Measurements from ENCODE around the gene LHX8. TPM values are rescaled to one million over a fixed set of nuclear protein-coding genes. Genes with fewer than 3 reads are reported as not detected.

LHX8 gene
- total RNA-seq, 1 donor from 2014 or later: 0.52 TPM

DNA sequence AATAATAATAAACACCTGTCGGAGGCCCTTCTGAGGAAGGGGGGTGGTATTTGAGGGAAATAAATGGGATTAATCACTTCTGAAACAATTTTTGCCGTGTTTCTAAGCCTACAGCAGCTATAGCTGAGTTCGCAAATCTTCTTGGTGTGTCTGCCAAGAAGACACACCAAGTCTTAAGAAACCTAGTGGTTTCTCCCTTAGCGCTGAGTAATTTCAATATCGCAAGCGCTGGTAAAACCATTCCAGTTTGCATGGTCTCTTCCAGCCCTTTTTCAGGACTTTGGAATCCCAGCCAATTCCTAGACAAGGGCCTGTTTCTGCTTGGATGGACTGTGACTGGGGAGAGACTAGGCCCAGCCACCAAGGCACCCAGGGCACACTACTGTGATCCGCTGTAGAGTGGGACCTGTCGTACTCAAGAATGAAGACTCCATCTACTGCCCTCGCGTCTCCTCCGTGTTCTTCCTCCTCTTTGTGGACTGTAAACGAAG lies 7.5 kb upstream of the LHX8 start:
- Histone ChIP-seq H3K9me3 (ENCODE audit: insufficient read depth, low read depth, low read length) (peaks cover 8% of the 10 kb centered on the region), H3K79me2 (ENCODE audit: insufficient read depth, low read length) (no peaks in the 10 kb centered on the region), H3K9ac (ENCODE audit: low read length) (no peak overlapping the region), H4K20me1 (ENCODE audit: insufficient read depth, low read length) (no peaks in the 10 kb centered on the region), H3K4me2 (ENCODE audit: low read length) (no peak overlapping the region), H3K27me3 (ENCODE audit: insufficient read depth, low read length) (peaks cover 73% of the 10 kb centered on the region), H3K36me3 (ENCODE audit: insufficient read depth, low read length) (no peaks in the 10 kb centered on the region), H3K4me3 (ENCODE audit: insufficient read depth, low read depth, low read length) (no peak overlapping the region), H3K4me1 (ENCODE audit: insufficient read depth, low read length) (no peaks in the 10 kb centered on the region), H3K27ac (ENCODE audit: low read depth, low read length) (no peak overlapping the region), H2AFZ (ENCODE audit: low read depth, low read length) (no peak overlapping the region)
- DNase-seq (ENCODE audit: low read depth) (no peak), FAIRE-seq (no peak)
- no peak overlapping the region for H3K27ac Mint-ChIP-seq (ENCODE audit: unreplicated experiment)
- peaks cover 51% of the 10 kb centered on the region for H3K27me3 Mint-ChIP-seq (ENCODE audit: low read depth, unreplicated experiment)
- H3K9me3 Mint-ChIP-seq (ENCODE audit: unreplicated experiment): peaks cover 7% of the 10 kb centered on the region
- peaks cover 3% of the 10 kb centered on the region for H3K4me1 Mint-ChIP-seq (ENCODE audit: low read depth, unreplicated experiment)
- no peak for TF ChIP-seq EZH2 (IDR thresholded peaks at IDR 0.05; ENCODE audit: insufficient read depth, low read length)
- TF ChIP-seq, protein P1, sequence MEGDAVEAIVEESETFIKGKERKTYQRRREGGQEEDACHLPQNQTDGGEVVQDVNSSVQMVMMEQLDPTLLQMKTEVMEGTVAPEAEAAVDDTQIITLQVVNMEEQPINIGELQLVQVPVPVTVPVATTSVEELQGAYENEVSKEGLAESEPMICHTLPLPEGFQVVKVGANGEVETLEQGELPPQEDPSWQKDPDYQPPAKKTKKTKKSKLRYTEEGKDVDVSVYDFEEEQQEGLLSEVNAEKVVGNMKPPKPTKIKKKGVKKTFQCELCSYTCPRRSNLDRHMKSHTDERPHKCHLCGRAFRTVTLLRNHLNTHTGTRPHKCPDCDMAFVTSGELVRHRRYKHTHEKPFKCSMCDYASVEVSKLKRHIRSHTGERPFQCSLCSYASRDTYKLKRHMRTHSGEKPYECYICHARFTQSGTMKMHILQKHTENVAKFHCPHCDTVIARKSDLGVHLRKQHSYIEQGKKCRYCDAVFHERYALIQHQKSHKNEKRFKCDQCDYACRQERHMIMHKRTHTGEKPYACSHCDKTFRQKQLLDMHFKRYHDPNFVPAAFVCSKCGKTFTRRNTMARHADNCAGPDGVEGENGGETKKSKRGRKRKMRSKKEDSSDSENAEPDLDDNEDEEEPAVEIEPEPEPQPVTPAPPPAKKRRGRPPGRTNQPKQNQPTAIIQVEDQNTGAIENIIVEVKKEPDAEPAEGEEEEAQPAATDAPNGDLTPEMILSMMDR (IDR thresholded peaks at IDR 0.05; ENCODE audit: insufficient read depth, low read depth, low read length): no peak
- H3K36me3 Mint-ChIP-seq (ENCODE audit: low read depth, unreplicated experiment): no peaks in the 10 kb centered on the region
- H3K4me3 Mint-ChIP-seq (ENCODE audit: unreplicated experiment): no peak overlapping the region

DNA sequence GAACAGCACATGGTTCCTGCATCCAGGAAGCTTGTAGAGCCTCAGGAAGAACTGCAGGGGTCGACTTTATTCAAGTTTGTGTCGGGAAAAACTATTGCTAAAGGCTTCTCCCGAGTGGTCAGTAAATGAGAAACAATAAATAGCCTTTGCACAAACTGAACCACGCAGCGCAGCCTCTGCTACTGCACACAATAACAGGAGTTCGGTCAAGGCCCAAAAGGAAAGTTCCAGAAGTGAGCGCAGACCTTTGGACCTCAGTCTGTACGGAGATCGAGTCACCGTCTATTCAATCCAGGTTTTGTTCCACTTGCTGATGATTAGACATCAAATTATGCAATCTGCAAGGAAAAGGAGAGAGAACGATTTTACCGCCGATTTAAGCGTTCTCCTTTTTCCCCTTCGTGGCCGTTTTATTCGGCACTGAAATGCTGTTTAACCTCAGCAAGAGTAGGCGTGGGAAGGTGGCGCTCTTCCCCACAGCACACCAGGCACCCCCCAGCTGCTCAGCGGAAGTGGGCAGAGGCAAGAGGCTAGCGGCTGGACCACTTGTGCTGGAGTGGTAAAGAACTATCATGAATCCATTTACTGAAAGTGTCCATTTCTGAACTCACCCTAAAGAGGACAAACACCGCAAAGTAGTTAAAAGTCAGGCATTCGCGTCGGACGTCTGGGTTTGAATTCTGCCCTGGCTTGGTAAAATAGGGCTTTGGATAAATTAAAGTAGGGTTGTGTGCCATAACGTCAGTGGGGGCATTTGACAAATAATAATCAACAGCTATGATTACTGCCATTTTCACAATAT lies 6.1 kb upstream of the LHX8 start:
- Histone ChIP-seq H3K9ac (ENCODE audit: low read length) (no peak overlapping the region), H3K79me2 (ENCODE audit: insufficient read depth, low read length) (no peaks in the 10 kb centered on the region), H3K9me3 (ENCODE audit: insufficient read depth, low read depth, low read length) (peaks cover 10% of the 10 kb centered on the region), H4K20me1 (ENCODE audit: insufficient read depth, low read length) (no peaks in the 10 kb centered on the region), H2AFZ (ENCODE audit: low read depth, low read length) (no peak overlapping the region), H3K4me2 (ENCODE audit: low read length) (no peak overlapping the region), H3K4me3 (ENCODE audit: insufficient read depth, low read depth, low read length) (no peak overlapping the region), H3K27me3 (ENCODE audit: insufficient read depth, low read length) (peaks cover 88% of the 10 kb centered on the region), H3K4me1 (ENCODE audit: insufficient read depth, low read length) (no peaks in the 10 kb centered on the region), H3K27ac (ENCODE audit: low read depth, low read length) (no peak overlapping the region), H3K36me3 (ENCODE audit: insufficient read depth, low read length) (no peaks in the 10 kb centered on the region)
- no peak for DNase-seq (ENCODE audit: low read depth)
- H3K9me3 Mint-ChIP-seq (ENCODE audit: unreplicated experiment): peaks cover 7% of the 10 kb centered on the region
- H3K4me3 Mint-ChIP-seq (ENCODE audit: unreplicated experiment): no peak overlapping the region
- H3K27ac Mint-ChIP-seq (ENCODE audit: unreplicated experiment): no peak overlapping the region
- no peaks in the 10 kb centered on the region for H3K36me3 Mint-ChIP-seq (ENCODE audit: low read depth, unreplicated experiment)
- H3K27me3 Mint-ChIP-seq (ENCODE audit: low read depth, unreplicated experiment): peaks cover 66% of the 10 kb centered on the region
- TF ChIP-seq, protein P1 (IDR thresholded peaks at IDR 0.05; ENCODE audit: insufficient read depth, low read depth, low read length): no peak
- peak; percentile 48 for TF ChIP-seq EZH2 (IDR thresholded peaks at IDR 0.05; ENCODE audit: insufficient read depth, low read length)
- no peak for FAIRE-seq
- H3K4me1 Mint-ChIP-seq (ENCODE audit: low read depth, unreplicated experiment): peaks cover 11% of the 10 kb centered on the region

DNA sequence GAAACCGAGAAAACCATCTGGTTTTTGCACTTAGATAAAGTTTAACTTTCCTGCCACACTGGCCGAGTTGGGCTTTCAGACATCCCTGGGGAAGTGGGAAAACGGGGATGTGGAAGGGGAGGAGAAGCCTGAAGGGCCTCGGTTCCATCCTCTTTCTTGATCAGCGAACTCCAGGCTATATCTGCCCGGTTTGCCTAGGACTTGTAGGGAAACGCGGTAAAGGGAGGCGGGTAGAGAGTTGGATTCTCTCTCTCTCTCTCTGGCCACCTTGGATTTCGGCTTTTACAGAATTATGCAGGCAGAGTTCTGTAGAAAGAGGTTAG lies 4.6 kb upstream of the LHX8 start:
- FAIRE-seq: no peak
- Histone ChIP-seq H3K79me2 (ENCODE audit: insufficient read depth, low read length) (no peaks in the 10 kb centered on the region), H3K36me3 (ENCODE audit: insufficient read depth, low read length) (no peaks in the 10 kb centered on the region), H3K4me1 (ENCODE audit: insufficient read depth, low read length) (no peaks in the 10 kb centered on the region), H3K4me2 (ENCODE audit: low read length) (no peak overlapping the region), H3K9me3 (ENCODE audit: insufficient read depth, low read depth, low read length) (peaks cover 9% of the 10 kb centered on the region), H3K27ac (ENCODE audit: low read depth, low read length) (no peak overlapping the region), H3K4me3 (ENCODE audit: insufficient read depth, low read depth, low read length) (no peak overlapping the region), H2AFZ (ENCODE audit: low read depth, low read length) (peak overlapping the region; percentile 11), H3K27me3 (ENCODE audit: insufficient read depth, low read length) (peaks cover 97% of the 10 kb centered on the region), H3K9ac (ENCODE audit: low read length) (no peak overlapping the region), H4K20me1 (ENCODE audit: insufficient read depth, low read length) (no peaks in the 10 kb centered on the region)
- Mint-ChIP-seq H3K4me3 (ENCODE audit: unreplicated experiment) (no peak overlapping the region), H3K27me3 (ENCODE audit: low read depth, unreplicated experiment) (peaks cover 78% of the 10 kb centered on the region), H3K36me3 (ENCODE audit: low read depth, unreplicated experiment) (no peaks in the 10 kb centered on the region), H3K4me1 (ENCODE audit: low read depth, unreplicated experiment) (peaks cover 23% of the 10 kb centered on the region), H3K27ac (ENCODE audit: unreplicated experiment) (no peak overlapping the region), H3K9me3 (ENCODE audit: unreplicated experiment) (peaks cover 7% of the 10 kb centered on the region)
- DNase-seq (ENCODE audit: low read depth): no peak
- no peak for TF ChIP-seq EZH2 (IDR thresholded peaks at IDR 0.05; ENCODE audit: insufficient read depth, low read length)
- TF ChIP-seq, protein P1 (IDR thresholded peaks at IDR 0.05; ENCODE audit: insufficient read depth, low read depth, low read length): no peak
